H7 (cell line): ENCODE results near the gene COG4. TPM values are rescaled to one million over a fixed set of nuclear protein-coding genes. Genes with fewer than 3 reads are reported as not detected.

Experiments
- DNase-seq: peaks from one replicate; pipeline ENCODE4 v3.0.0; 2012
- H3K27me3 ChIP-seq: 2 replicates; pipeline ENCODE4 v1.6.0; 2011; ENCODE audit warnings: mild to moderate bottlenecking, low read length; ENCODE audit not compliant: control insufficient read depth, insufficient read depth
- H3K36me3 ChIP-seq: replicated peaks from 2 replicates; pipeline ENCODE4 v1.5.1; 2011; ENCODE audit warnings: low read length; ENCODE audit not compliant: control insufficient read depth, insufficient read depth
- H3K4me3 ChIP-seq: 2 replicates; pipeline ENCODE4 v1.5.1; 2011; ENCODE audit warnings: low read depth, mild to moderate bottlenecking, control low read depth, low read length, moderate library complexity; ENCODE audit not compliant: insufficient read depth
- total RNA-seq: library from RNA; depleted of rRNA; stranded (reverse); fragments of >200 nt; shearing (Covaris generic); gene quantifications from 2 replicates; pipeline ENCODE4 v1.2.3, GENCODE V29; 2014; rRNA removed

COG4 gene
- total RNA-seq: 78.7 and 98.2 TPM in 2 replicates

- Histone ChIP-seq H3K4me3 (peak within 1 kb of the TSS; percentile 75), H3K27me3 (no peaks in the 10 kb centered on the region), H3K36me3 (peaks cover 13% of the 10 kb centered on the region)
- peak; percentile 94 for DNase-seq
Measured at GRCh38 chr16:70523076-70523742, at the start of gene COG4. TSS of gene COG4 (minus strand) at chr16:70523554. CDS start at chr16:70523543, 11 bp downstream.

- peaks cover 61% of the 10 kb centered on the region for H3K36me3 ChIP-seq
- H3K27me3 ChIP-seq: no peaks in the 10 kb centered on the region
- DNase-seq: no peak
- H3K4me3 ChIP-seq: no peak overlapping the region
Measured at GRCh38 chr16:70572926-70573270, 49.5 kb upstream of the COG4 start.

- H3K4me3 ChIP-seq: no peak overlapping the region
- DNase-seq: no peak
- H3K27me3 ChIP-seq: no peaks in the 10 kb centered on the region
- peaks cover 65% of the 10 kb centered on the region for H3K36me3 ChIP-seq
Measured at GRCh38 chr16:70572050-70572925, 48.9 kb upstream of the COG4 start.

GRCh38 chr16:70571623-70572022 lies 48.3 kb upstream of the COG4 start:
- H3K36me3 ChIP-seq: peaks cover 72% of the 10 kb centered on the region
- H3K4me3 ChIP-seq: no peak overlapping the region
- H3K27me3 ChIP-seq: no peaks in the 10 kb centered on the region
- DNase-seq: no peak

GRCh38 chr16:70570967-70571570 lies 47.7 kb upstream of the COG4 start:
- Histone ChIP-seq H3K4me3 (no peak overlapping the region), H3K36me3 (peaks cover 73% of the 10 kb centered on the region), H3K27me3 (no peaks in the 10 kb centered on the region)
- DNase-seq: no peak

- no peak for DNase-seq
- H3K36me3 ChIP-seq: peaks cover 79% of the 10 kb centered on the region
- no peak overlapping the region for H3K4me3 ChIP-seq
- no peaks in the 10 kb centered on the region for H3K27me3 ChIP-seq
Measured at GRCh38 chr16:70569752-70570151, 46.4 kb upstream of the COG4 start.

- Histone ChIP-seq H3K27me3 (no peaks in the 10 kb centered on the region), H3K36me3 (peaks cover 85% of the 10 kb centered on the region), H3K4me3 (no peak overlapping the region)
- no peak for DNase-seq
Measured at GRCh38 chr16:70568601-70569237, 45.4 kb upstream of the COG4 start.

GRCh38 chr16:70565053-70565452 lies 41.7 kb upstream of the COG4 start:
- Histone ChIP-seq H3K4me3 (no peak overlapping the region), H3K27me3 (no peaks in the 10 kb centered on the region), H3K36me3 (peaks cover 80% of the 10 kb centered on the region)
- DNase-seq: no peak

- Histone ChIP-seq H3K4me3 (no peak overlapping the region), H3K36me3 (peaks cover 74% of the 10 kb centered on the region), H3K27me3 (no peaks in the 10 kb centered on the region)
- DNase-seq: no peak
Measured at GRCh38 chr16:70563636-70564035, 40.3 kb upstream of the COG4 start.

- H3K4me3 ChIP-seq: no peak overlapping the region
- no peaks in the 10 kb centered on the region for H3K27me3 ChIP-seq
- peaks cover 69% of the 10 kb centered on the region for H3K36me3 ChIP-seq
- no peak for DNase-seq
Measured at GRCh38 chr16:70561623-70562022, 38.3 kb upstream of the COG4 start.

- no peak for DNase-seq
- H3K27me3 ChIP-seq: no peaks in the 10 kb centered on the region
- H3K4me3 ChIP-seq: no peak overlapping the region
- peaks cover 60% of the 10 kb centered on the region for H3K36me3 ChIP-seq
Measured at GRCh38 chr16:70556063-70556462, 32.7 kb upstream of the COG4 start.

GRCh38 chr16:70553645-70554044 lies 30.3 kb upstream of the COG4 start:
- no peak overlapping the region for H3K4me3 ChIP-seq
- H3K36me3 ChIP-seq: peaks cover 62% of the 10 kb centered on the region
- DNase-seq: no peak

GRCh38 chr16:70552675-70553074 lies 29.3 kb upstream of the COG4 start:
- peaks cover 65% of the 10 kb centered on the region for H3K36me3 ChIP-seq
- H3K27me3 ChIP-seq: no peaks in the 10 kb centered on the region
- DNase-seq: no peak
- H3K4me3 ChIP-seq: no peak overlapping the region

More at GRCh38 chr16:70553645-70554044, 30.3 kb upstream of the COG4 start:
- no peaks in the 10 kb centered on the region for H3K27me3 ChIP-seq

- Histone ChIP-seq H3K27me3 (no peaks in the 10 kb centered on the region), H3K36me3 (peaks cover 61% of the 10 kb centered on the region), H3K4me3 (no peak overlapping the region)
- DNase-seq: no peak
Measured at GRCh38 chr16:70551788-70552187, 28.4 kb upstream of the COG4 start.
